Measurements from ENCODE around the gene TSNAX.

TSNAX gene, protein sequence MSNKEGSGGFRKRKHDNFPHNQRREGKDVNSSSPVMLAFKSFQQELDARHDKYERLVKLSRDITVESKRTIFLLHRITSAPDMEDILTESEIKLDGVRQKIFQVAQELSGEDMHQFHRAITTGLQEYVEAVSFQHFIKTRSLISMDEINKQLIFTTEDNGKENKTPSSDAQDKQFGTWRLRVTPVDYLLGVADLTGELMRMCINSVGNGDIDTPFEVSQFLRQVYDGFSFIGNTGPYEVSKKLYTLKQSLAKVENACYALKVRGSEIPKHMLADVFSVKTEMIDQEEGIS

DNA sequence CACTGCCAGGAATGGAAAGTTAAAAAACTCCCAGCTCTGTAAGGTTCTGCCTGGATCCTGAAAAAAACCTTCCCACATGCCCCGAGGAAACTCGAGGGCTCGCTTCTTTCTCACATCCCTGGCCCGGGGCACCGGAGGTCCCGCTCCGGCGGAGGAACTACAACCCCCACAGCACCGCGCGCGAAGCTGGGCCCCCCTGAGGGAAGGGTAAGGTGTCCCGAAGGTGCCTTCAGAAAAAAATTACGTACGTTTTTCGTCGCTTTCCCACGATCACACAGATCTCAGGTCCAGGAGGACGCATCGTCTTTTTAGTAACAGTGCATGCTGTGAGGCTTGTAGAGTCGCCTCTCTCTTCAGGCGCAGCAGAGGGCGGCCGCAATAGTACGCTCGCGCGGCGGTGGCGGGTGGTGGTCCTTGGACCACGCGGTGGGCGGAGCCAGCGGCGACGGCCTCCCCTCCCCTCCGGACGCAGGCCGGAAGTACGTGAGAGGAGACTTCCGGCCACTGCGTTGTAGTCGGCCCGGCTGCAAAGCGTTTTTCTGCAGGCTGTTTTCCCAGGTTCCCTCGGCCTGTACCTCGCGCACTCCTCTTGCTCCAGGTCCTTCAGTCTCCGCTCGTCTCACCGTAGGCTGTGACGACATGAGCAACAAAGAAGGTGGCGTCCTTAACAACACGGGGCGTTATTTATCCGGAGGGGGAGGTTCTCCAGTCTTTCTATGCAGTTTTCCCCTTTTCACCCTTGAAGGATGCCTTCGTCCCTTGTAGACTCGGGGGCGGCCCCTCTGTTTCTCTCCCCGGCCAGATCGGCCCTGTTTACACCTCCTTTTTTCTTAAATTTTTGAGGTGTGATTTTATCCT lies at the start of gene TSNAX:
TSS of gene TSNAX (plus strand) at position 498 of the 858 bp plus-strand sequence. CDS start at position 640, 142 bp downstream.
- H3K4me3 ChIP-seq (ENCODE audit: low read depth, low read length), result peak within 1 kb of the TSS; percentile 76
- no peak for TF ChIP-seq CTCF (IDR thresholded peaks at IDR 0.05; ENCODE audit: borderline replicate concordance, insufficient read depth, low read depth, low read length)

DNA sequence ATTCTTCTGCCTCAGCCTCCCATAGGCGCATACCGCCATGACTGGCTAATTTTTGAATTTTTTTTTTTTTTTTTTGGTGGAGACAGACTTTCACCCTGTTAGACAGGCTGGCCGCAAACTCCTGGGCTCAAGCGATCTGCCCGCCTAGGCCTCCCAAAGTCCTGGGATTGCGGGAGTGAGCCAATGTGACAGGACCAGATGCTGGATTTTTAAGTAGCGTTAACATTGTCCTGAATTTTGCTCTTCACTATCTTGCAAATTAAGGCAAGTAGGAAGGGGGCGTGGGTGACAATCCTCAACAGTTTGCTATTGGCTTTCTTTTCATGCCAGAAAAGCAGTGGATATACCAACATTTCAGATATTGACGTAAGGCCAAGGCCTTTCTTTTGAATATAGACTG lies 49.7 kb upstream of the TSNAX start:
- TF ChIP-seq CTCF (IDR thresholded peaks at IDR 0.05; ENCODE audit: borderline replicate concordance, insufficient read depth, low read depth, low read length), result no peak
- H3K4me3 ChIP-seq (ENCODE audit: low read depth, low read length), result no peak overlapping the region

DNA sequence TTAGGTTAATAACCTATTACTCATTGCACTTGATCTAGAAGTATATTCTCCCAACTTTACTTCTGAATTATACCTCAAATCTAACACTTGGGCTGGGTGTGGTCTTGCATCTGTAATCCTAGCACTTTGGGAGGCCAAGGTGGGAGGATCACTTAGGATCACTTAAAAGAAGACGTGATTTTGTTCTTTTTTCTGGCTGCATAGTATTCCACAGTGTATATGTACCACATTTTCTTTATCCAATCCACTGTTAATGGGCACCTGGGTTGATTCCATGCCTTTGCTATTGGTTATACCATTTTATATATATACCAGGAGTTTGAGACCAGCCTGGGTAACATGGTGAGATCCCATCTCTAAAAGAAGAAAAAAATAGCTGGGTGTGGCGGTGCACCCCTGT lies 48.5 kb upstream of the TSNAX start:
- TF ChIP-seq CTCF (IDR thresholded peaks at IDR 0.05; ENCODE audit: borderline replicate concordance, insufficient read depth, low read depth, low read length), result no peak
- no peak overlapping the region for H3K4me3 ChIP-seq (ENCODE audit: low read depth, low read length)

GRCh38 chr1:231481289-231481688 lies 47.2 kb upstream of the TSNAX start:
- H3K4me3 ChIP-seq (ENCODE audit: low read depth, low read length), result no peak overlapping the region

DNA sequence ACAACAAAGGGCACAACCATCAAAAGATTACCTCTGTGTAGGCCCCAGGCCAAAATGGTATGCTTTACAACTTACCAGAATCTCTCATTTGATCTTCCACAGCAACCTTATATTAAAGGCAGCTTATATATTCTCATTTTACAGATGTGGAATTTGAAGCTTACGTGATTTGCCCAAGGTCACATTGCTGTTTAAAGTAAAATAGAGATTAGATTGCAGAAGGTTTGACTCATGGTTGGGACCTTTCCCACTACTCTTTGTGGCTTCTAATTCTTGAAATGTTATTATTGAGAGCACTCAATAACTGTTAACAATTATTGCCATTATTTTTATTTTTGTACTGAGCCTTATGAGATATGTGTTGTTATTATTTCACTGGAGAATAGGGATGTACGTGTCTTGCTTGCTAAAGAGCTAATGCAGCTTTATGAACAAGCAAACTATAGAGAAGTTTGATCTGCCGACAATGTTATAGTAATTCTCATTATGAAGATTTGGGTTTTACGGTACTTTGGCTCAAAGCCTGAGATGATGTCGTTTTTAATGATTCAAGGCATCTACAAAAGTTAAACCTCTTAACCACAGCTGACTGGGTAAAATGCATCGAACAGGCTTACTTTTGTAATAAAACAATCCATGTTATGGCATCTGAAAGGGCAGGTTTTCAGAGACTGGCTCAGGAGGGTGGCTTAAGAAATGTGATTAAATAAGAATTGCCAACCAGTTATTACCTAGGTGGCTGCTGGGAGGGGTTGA lies 43.3 kb upstream of the TSNAX start:
- no peak for TF ChIP-seq CTCF (IDR thresholded peaks at IDR 0.05; ENCODE audit: borderline replicate concordance, insufficient read depth, low read depth, low read length)
- H3K4me3 ChIP-seq (ENCODE audit: low read depth, low read length), result no peak overlapping the region

More at GRCh38 chr1:231481289-231481688, 47.2 kb upstream of the TSNAX start:
- no peak for TF ChIP-seq CTCF (IDR thresholded peaks at IDR 0.05; ENCODE audit: borderline replicate concordance, insufficient read depth, low read depth, low read length)

- no peak for TF ChIP-seq CTCF (IDR thresholded peaks at IDR 0.05; ENCODE audit: borderline replicate concordance, insufficient read depth, low read depth, low read length)
- no peak overlapping the region for H3K4me3 ChIP-seq (ENCODE audit: low read depth, low read length)
Measured at GRCh38 chr1:231487019-231487418, 41.5 kb upstream of the TSNAX start.
